Neural progenitor cell (in vitro differentiated cells): ENCODE data around the gene F10. TPM values are rescaled to one million over a fixed set of nuclear protein-coding genes. Genes with fewer than 3 reads are reported as not detected.

Source experiments
- DNase-seq: peaks from one replicate; pipeline ENCODE4 v3.0.0-alpha.2; 2016; ENCODE audit warnings: low spot score
- H2AFZ ChIP-seq: fragments of 200-600 bp; sonication (generic); replicated peaks from 2 replicates; pipeline ENCODE4 v1.6.1; 2016; ENCODE audit warnings: antibody characterized with exemption
- H3F3A ChIP-seq: fragments of 200-600 bp; sonication (generic); 2 replicates; pipeline ENCODE4 v1.6.1; 2016; ENCODE audit warnings: antibody characterized with exemption, low read depth
- H3K27ac ChIP-seq: fragments of 200-600 bp; sonication (generic); 2 replicates; pipeline ENCODE4 v1.5.1; 2016; ENCODE audit warnings: mild to moderate bottlenecking
- H3K27me3 ChIP-seq: fragments of 200-600 bp; sonication (generic); 2 replicates; pipeline ENCODE4 v1.6.1; 2016; ENCODE audit warnings: mild to moderate bottlenecking, moderate library complexity
- H3K36me3 ChIP-seq: fragments of 200-600 bp; sonication (generic); 2 replicates; pipeline ENCODE4 v1.5.1; 2016
- H3K4me1 ChIP-seq: fragments of 200-600 bp; sonication (generic); 2 replicates; pipeline ENCODE4 v1.6.1; 2016; ENCODE audit warnings: mixed run types
- H3K4me2 ChIP-seq: fragments of 200-600 bp; sonication (generic); 2 replicates; pipeline ENCODE4 v1.6.1; 2016
- H3K4me3 ChIP-seq: fragments of 200-600 bp; sonication (generic); 2 replicates; pipeline ENCODE4 v1.5.1; 2016
- H3K79me2 ChIP-seq: fragments of 200-600 bp; sonication (generic); 2 replicates; pipeline ENCODE4 v1.6.1; 2016; ENCODE audit warnings: low read depth
- H3K9ac ChIP-seq: fragments of 200-600 bp; sonication (generic); 2 replicates; pipeline ENCODE4 v1.6.1; 2016
- H3K9me3 ChIP-seq: fragments of 200-600 bp; sonication (generic); 2 replicates; pipeline ENCODE4 v1.5.1; 2016; ENCODE audit warnings: low read depth
- H4K20me1 ChIP-seq: fragments of 200-600 bp; sonication (generic); 2 replicates; pipeline ENCODE4 v1.6.1; 2016; ENCODE audit warnings: low read depth
- H3K27ac Mint-ChIP-seq: 3 replicates; pipeline ENCODE4 v1.8.0; 2021; ENCODE audit warnings: mixed read lengths
- H3K27me3 Mint-ChIP-seq: 2 replicates; pipeline ENCODE4 v1.8.0; 2022; ENCODE audit warnings: low read depth, mild to moderate bottlenecking, inconsistent platforms, moderate library complexity, mixed read lengths; ENCODE audit not compliant: insufficient read depth
- H3K36me3 Mint-ChIP-seq: 3 replicates; pipeline ENCODE4 v1.8.0; 2021; ENCODE audit warnings: mixed read lengths
- H3K4me1 Mint-ChIP-seq: 3 replicates; pipeline ENCODE4 v1.8.0; 2021; ENCODE audit warnings: mixed read lengths
- H3K4me3 Mint-ChIP-seq: 3 replicates; pipeline ENCODE4 v1.8.0; 2021; ENCODE audit warnings: mild to moderate bottlenecking, moderate library complexity, mixed read lengths
- H3K9me3 Mint-ChIP-seq: 3 replicates; pipeline ENCODE4 v1.8.0; 2020; ENCODE audit warnings: mixed read lengths
- CTCF ChIP-seq: fragments of 200-600 bp; sonication (generic); IDR thresholded peaks from 2 replicates; pipeline ENCODE4 v1.5.1; 2017; ENCODE audit warnings: antibody characterized with exemption, mild to moderate bottlenecking
- EZH2 ChIP-seq: fragments of 200-600 bp; sonication (generic); IDR thresholded peaks from 2 replicates; pipeline ENCODE4 v1.6.1; 2017; ENCODE audit warnings: antibody characterized with exemption, mild to moderate bottlenecking, moderate library complexity
- EZH2phosphoT487 ChIP-seq: fragments of 200-600 bp; sonication (generic); IDR thresholded peaks from 2 replicates; pipeline ENCODE4 v1.6.1; 2017; ENCODE audit warnings: antibody characterized with exemption
- total RNA-seq: library from RNA; depleted of rRNA; stranded (reverse); fragments of >200 nt; gene quantifications from 2 replicates; pipeline ENCODE4 v1.2.3, GENCODE V29; 2015; ENCODE audit warnings: low replicate concordance

F10 gene
- total RNA-seq, 1 donor from 2014 or later: 2.0 TPM

GRCh38 chr13:113117335-113117872, 5.2 kb upstream of the F10 start:
- H3K4me1 ChIP-seq: no peaks in the 10 kb centered on the region
- H3F3A ChIP-seq: peaks cover 4% of the 10 kb centered on the region
- H3K27ac ChIP-seq: no peak overlapping the region
- Mint-ChIP-seq H3K4me3 (no peak overlapping the region), H3K4me1 (peaks cover 7% of the 10 kb centered on the region), H3K9me3 (no peaks in the 10 kb centered on the region), H3K36me3 (no peaks in the 10 kb centered on the region), H3K27ac (no peak overlapping the region), H3K27me3 (peaks cover 4% of the 10 kb centered on the region)
- no peak overlapping the region for H3K9ac ChIP-seq
- H2AFZ ChIP-seq: no peak overlapping the region
- no peak for DNase-seq
- no peaks in the 10 kb centered on the region for H3K36me3 ChIP-seq
- no peaks in the 10 kb centered on the region for H3K79me2 ChIP-seq
- no peaks in the 10 kb centered on the region for H3K27me3 ChIP-seq
- no peaks in the 10 kb centered on the region for H3K9me3 ChIP-seq
- H4K20me1 ChIP-seq: no peaks in the 10 kb centered on the region
- H3K4me3 ChIP-seq: no peak overlapping the region
- TF ChIP-seq EZH2phosphoT487: no peak
- no peak for TF ChIP-seq CTCF
- TF ChIP-seq EZH2: no peak
- no peak overlapping the region for H3K4me2 ChIP-seq

- Histone ChIP-seq H3K79me2 (no peaks in the 10 kb centered on the region), H3K27me3 (no peaks in the 10 kb centered on the region), H3K27ac (no peak overlapping the region), H3K36me3 (no peaks in the 10 kb centered on the region), H3K4me1 (peaks cover 2% of the 10 kb centered on the region), H2AFZ (no peak overlapping the region), H4K20me1 (no peaks in the 10 kb centered on the region), H3K9me3 (no peaks in the 10 kb centered on the region), H3K4me3 (no peak overlapping the region), H3F3A (peaks cover 9% of the 10 kb centered on the region), H3K4me2 (no peak overlapping the region), H3K9ac (no peak overlapping the region)
- Mint-ChIP-seq H3K27me3 (peaks cover 4% of the 10 kb centered on the region), H3K27ac (no peak overlapping the region), H3K4me1 (peaks cover 12% of the 10 kb centered on the region), H3K36me3 (no peaks in the 10 kb centered on the region), H3K9me3 (no peaks in the 10 kb centered on the region), H3K4me3 (no peak overlapping the region)
- no peak for DNase-seq
- no peak for TF ChIP-seq EZH2
- TF ChIP-seq CTCF: no peak
- no peak for TF ChIP-seq EZH2phosphoT487
Observed at GRCh38 chr13:113117911-113118260, 4.7 kb upstream of the F10 start.

- H3K79me2 ChIP-seq: no peaks in the 10 kb centered on the region
- H3K4me3 Mint-ChIP-seq: no peak overlapping the region
- H3F3A ChIP-seq: peaks cover 9% of the 10 kb centered on the region
- H3K4me2 ChIP-seq: no peak overlapping the region
- peaks cover 8% of the 10 kb centered on the region for H3K4me1 ChIP-seq
- H3K27me3 ChIP-seq: no peaks in the 10 kb centered on the region
- H3K4me1 Mint-ChIP-seq: peaks cover 17% of the 10 kb centered on the region
- H3K9ac ChIP-seq: no peak overlapping the region
- no peak for DNase-seq
- H3K27me3 Mint-ChIP-seq: peaks cover 4% of the 10 kb centered on the region
- no peak overlapping the region for H2AFZ ChIP-seq
- H3K9me3 ChIP-seq: no peaks in the 10 kb centered on the region
- H3K27ac Mint-ChIP-seq: no peak overlapping the region
- no peaks in the 10 kb centered on the region for H3K36me3 ChIP-seq
- no peak overlapping the region for H3K4me3 ChIP-seq
- H3K27ac ChIP-seq: no peak overlapping the region
- TF ChIP-seq EZH2phosphoT487 (no peak), EZH2 (no peak), CTCF (no peak)
- H4K20me1 ChIP-seq: no peaks in the 10 kb centered on the region
- H3K36me3 Mint-ChIP-seq: no peaks in the 10 kb centered on the region
- no peaks in the 10 kb centered on the region for H3K9me3 Mint-ChIP-seq
Observed at GRCh38 chr13:113118261-113119021, 4.2 kb upstream of the F10 start.
